ENCODE measurements around the gene TTC9B. TPM values are rescaled to one million over a fixed set of nuclear protein-coding genes. Genes with fewer than 3 reads are reported as not detected.

Gene TTC9B
- total RNA-seq, 2 donors from 2014 or later = not detected

GRCh38 chr19:40244579-40245317 lies 26.6 kb upstream of the TTC9B start:
- ATAC-seq = no peak
- Mint-ChIP-seq H3K4me3 (peak overlapping the region; percentile 12), H3K4me1 (peaks cover 17% of the 10 kb centered on the region), H3K27ac (no peak overlapping the region), H3K27me3 (no peaks in the 10 kb centered on the region), H3K36me3 (ENCODE audit: low read depth) (peaks cover 3% of the 10 kb centered on the region)
- no peak for DNase-seq
- no peaks in the 10 kb centered on the region for H3K9me3 ChIP-seq (ENCODE audit: control insufficient read depth, low read length, poor library complexity, severe bottlenecking)

GRCh38 chr19:40243181-40243580 lies 25.0 kb upstream of the TTC9B start:
- no peaks in the 10 kb centered on the region for H3K9me3 ChIP-seq (ENCODE audit: control insufficient read depth, low read length, poor library complexity, severe bottlenecking)
- Mint-ChIP-seq H3K27me3 (no peaks in the 10 kb centered on the region), H3K27ac (peak overlapping the region; percentile 9), H3K4me3 (no peak overlapping the region), H3K4me1 (peaks cover 12% of the 10 kb centered on the region), H3K36me3 (ENCODE audit: low read depth) (peaks cover 3% of the 10 kb centered on the region)
- ATAC-seq (no peak), DNase-seq (no peak)

GRCh38 chr19:40242480-40242879 lies 24.3 kb upstream of the TTC9B start:
- no peaks in the 10 kb centered on the region for H3K27me3 Mint-ChIP-seq
- H3K9me3 ChIP-seq (ENCODE audit: control insufficient read depth, low read length, poor library complexity, severe bottlenecking) = no peaks in the 10 kb centered on the region

GRCh38 chr19:40241809-40242384 lies 23.7 kb upstream of the TTC9B start:
- H3K36me3 Mint-ChIP-seq (ENCODE audit: low read depth) = peaks cover 5% of the 10 kb centered on the region
- no peak for ATAC-seq
- no peaks in the 10 kb centered on the region for H3K27me3 Mint-ChIP-seq
- no peak overlapping the region for H3K27ac Mint-ChIP-seq
- peaks cover 13% of the 10 kb centered on the region for H3K4me1 Mint-ChIP-seq
- no peak overlapping the region for H3K4me3 Mint-ChIP-seq
- no peaks in the 10 kb centered on the region for H3K9me3 ChIP-seq (ENCODE audit: control insufficient read depth, low read length, poor library complexity, severe bottlenecking)
- DNase-seq = no peak

More at GRCh38 chr19:40242480-40242879, 24.3 kb upstream of the TTC9B start:
- no peak for ATAC-seq
- Mint-ChIP-seq H3K36me3 (ENCODE audit: low read depth) (peaks cover 5% of the 10 kb centered on the region), H3K27ac (peak overlapping the region; percentile 9), H3K4me1 (peaks cover 13% of the 10 kb centered on the region), H3K4me3 (no peak overlapping the region)
- no peak for DNase-seq

DNA sequence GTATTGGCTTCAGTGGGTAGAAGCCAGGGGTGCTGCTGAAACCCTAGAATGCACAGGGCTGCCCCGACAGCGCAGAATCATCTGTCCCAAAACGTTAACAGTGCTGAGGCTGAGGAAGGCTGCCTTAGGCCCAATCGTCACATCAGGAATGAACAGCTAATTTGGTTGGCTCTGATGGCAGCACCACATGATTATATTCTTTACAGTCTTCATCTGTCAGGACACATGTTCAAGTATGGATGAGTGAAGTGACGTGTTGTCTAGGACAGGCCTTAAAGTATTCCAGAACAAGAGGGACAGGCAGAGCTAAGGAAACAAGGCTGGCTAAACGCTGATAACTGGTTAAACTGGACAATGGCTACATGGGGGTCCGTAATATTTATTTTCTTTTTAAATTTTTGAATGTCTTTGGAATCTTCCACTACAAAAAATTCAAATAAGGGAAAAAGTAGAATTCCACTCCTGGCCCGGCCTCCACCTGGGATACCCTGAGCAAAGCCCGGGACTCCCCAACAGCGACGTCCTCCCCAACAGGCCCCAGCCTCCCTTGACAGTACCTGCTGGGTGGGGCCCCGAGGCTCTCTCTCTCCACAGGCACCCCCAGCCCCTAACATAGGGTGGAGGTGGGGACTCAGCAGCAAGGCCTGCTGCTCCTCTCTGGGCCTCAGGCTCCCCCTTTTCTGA lies 23.1 kb upstream of the TTC9B start:
- H3K9me3 ChIP-seq (ENCODE audit: control insufficient read depth, low read length, poor library complexity, severe bottlenecking) = no peaks in the 10 kb centered on the region
- DNase-seq = no peak
- H3K27me3 Mint-ChIP-seq = no peaks in the 10 kb centered on the region
- no peak overlapping the region for H3K27ac Mint-ChIP-seq
- ATAC-seq = no peak
- H3K4me1 Mint-ChIP-seq = peaks cover 10% of the 10 kb centered on the region
- H3K36me3 Mint-ChIP-seq (ENCODE audit: low read depth) = peaks cover 5% of the 10 kb centered on the region
- H3K4me3 Mint-ChIP-seq = no peak overlapping the region

- no peak for ATAC-seq
- H3K4me1 Mint-ChIP-seq = peaks cover 10% of the 10 kb centered on the region
- H3K27me3 Mint-ChIP-seq = no peaks in the 10 kb centered on the region
- no peak overlapping the region for H3K4me3 Mint-ChIP-seq
- peaks cover 5% of the 10 kb centered on the region for H3K36me3 Mint-ChIP-seq (ENCODE audit: low read depth)
- no peaks in the 10 kb centered on the region for H3K9me3 ChIP-seq (ENCODE audit: control insufficient read depth, low read length, poor library complexity, severe bottlenecking)
- no peak for DNase-seq
- H3K27ac Mint-ChIP-seq = no peak overlapping the region
Measured at GRCh38 chr19:40240332-40240731, 22.1 kb upstream of the TTC9B start.

- peaks cover 6% of the 10 kb centered on the region for H3K4me1 Mint-ChIP-seq
- ATAC-seq (no peak), DNase-seq (no peak)
- H3K27me3 Mint-ChIP-seq = no peaks in the 10 kb centered on the region
- no peak overlapping the region for H3K27ac Mint-ChIP-seq
- H3K4me3 Mint-ChIP-seq = no peak overlapping the region
- peaks cover 5% of the 10 kb centered on the region for H3K36me3 Mint-ChIP-seq (ENCODE audit: low read depth)
- H3K9me3 ChIP-seq (ENCODE audit: control insufficient read depth, low read length, poor library complexity, severe bottlenecking) = no peaks in the 10 kb centered on the region
Measured at GRCh38 chr19:40239415-40240226, 21.4 kb upstream of the TTC9B start.

DNA sequence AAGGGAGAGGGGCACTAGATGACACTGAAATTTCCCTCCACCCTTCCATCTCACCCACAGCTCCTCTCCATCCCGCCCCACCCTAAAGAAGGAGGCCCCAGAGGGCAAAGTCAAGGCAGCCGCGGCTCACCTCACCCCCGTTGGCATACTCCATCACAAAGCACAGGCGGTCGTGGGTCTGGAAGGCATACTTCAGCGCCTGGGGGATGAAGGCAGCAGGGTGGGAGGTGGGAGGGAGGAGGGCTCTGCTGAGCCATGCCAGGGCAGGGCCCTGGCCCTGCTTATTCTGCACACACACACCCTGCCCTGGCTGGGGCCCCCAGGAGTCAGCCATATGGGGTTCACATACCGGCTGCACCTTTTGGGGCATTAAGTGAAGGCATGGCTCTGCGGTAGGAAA lies 20.6 kb upstream of the TTC9B start:
- Mint-ChIP-seq H3K36me3 (ENCODE audit: low read depth) (peaks cover 5% of the 10 kb centered on the region), H3K4me1 (peaks cover 10% of the 10 kb centered on the region), H3K4me3 (no peak overlapping the region), H3K27me3 (no peaks in the 10 kb centered on the region), H3K27ac (peak overlapping the region; percentile 16)
- H3K9me3 ChIP-seq (ENCODE audit: control insufficient read depth, low read length, poor library complexity, severe bottlenecking) = no peaks in the 10 kb centered on the region
- ATAC-seq (no peak), DNase-seq (no peak)

DNA sequence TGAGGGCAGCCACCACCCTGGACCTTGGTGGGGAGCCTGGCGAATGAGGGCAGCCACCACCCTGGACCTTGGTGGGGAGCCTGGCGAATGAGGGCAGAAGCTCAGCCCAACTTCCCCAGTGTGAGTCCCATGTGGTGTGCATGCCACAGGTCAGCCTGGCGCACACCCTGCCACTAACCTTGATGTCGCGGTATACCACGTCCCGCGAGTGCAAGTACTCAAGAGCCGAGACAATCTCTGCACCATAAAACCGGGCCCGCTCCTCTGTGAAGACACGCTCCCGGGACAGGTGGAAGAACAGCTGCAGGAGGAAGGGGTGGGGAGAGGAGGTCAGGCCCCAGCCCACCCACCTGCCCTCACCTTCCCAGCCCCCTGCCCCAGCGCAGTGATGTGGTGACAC lies 19.6 kb upstream of the TTC9B start:
- Mint-ChIP-seq H3K4me3 (peak overlapping the region; percentile 41), H3K27me3 (no peaks in the 10 kb centered on the region), H3K4me1 (peaks cover 10% of the 10 kb centered on the region), H3K36me3 (ENCODE audit: low read depth) (peaks cover 5% of the 10 kb centered on the region), H3K27ac (peak overlapping the region; percentile 16)
- ATAC-seq (no peak), DNase-seq (no peak)
- H3K9me3 ChIP-seq (ENCODE audit: control insufficient read depth, low read length, poor library complexity, severe bottlenecking) = no peaks in the 10 kb centered on the region

- Mint-ChIP-seq H3K27me3 (no peaks in the 10 kb centered on the region), H3K4me1 (peaks cover 8% of the 10 kb centered on the region), H3K36me3 (ENCODE audit: low read depth) (peaks cover 3% of the 10 kb centered on the region), H3K4me3 (no peak overlapping the region), H3K27ac (no peak overlapping the region)
- DNase-seq = no peak
- no peaks in the 10 kb centered on the region for H3K9me3 ChIP-seq (ENCODE audit: control insufficient read depth, low read length, poor library complexity, severe bottlenecking)
- no peak for ATAC-seq
Measured at GRCh38 chr19:40236366-40236765, 18.2 kb upstream of the TTC9B start.

DNA sequence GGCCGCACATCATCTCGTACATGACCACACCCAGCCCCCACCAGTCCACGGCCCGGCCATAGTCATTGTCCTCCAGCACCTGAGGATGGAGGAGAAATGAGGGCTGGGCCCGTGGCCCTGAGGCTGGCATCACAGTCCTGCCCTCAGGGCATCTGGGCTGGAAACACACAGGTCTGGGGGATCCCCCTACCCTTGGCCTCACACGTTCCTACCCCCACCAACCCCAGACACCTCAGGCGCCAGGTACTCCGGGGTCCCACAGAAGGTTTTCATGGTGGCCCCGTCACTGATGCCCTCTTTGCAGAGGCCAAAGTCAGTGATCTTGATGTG lies 17.8 kb upstream of the TTC9B start:
- H3K36me3 Mint-ChIP-seq (ENCODE audit: low read depth) = peaks cover 3% of the 10 kb centered on the region
- no peaks in the 10 kb centered on the region for H3K27me3 Mint-ChIP-seq
- no peak overlapping the region for H3K4me3 Mint-ChIP-seq

GRCh38 chr19:40235238-40236025 lies 17.2 kb upstream of the TTC9B start:
- ATAC-seq (no peak), DNase-seq (no peak)

More for the DNA sequence above, 17.8 kb upstream of the TTC9B start:
- no peak for DNase-seq
- H3K9me3 ChIP-seq (ENCODE audit: control insufficient read depth, low read length, poor library complexity, severe bottlenecking) = no peaks in the 10 kb centered on the region
- no peak for ATAC-seq
- Mint-ChIP-seq H3K4me1 (peaks cover 8% of the 10 kb centered on the region), H3K27ac (no peak overlapping the region)

More at GRCh38 chr19:40235238-40236025, 17.2 kb upstream of the TTC9B start:
- H3K36me3 Mint-ChIP-seq (ENCODE audit: low read depth) = peaks cover 3% of the 10 kb centered on the region
- peaks cover 8% of the 10 kb centered on the region for H3K4me1 Mint-ChIP-seq
- H3K9me3 ChIP-seq (ENCODE audit: control insufficient read depth, low read length, poor library complexity, severe bottlenecking) = no peaks in the 10 kb centered on the region
- no peak overlapping the region for H3K4me3 Mint-ChIP-seq
- no peaks in the 10 kb centered on the region for H3K27me3 Mint-ChIP-seq
- no peak overlapping the region for H3K27ac Mint-ChIP-seq
